HepG2 (cell line): ENCODE measurements around the gene PEMT. TPM values are rescaled to one million over a fixed set of nuclear protein-coding genes. Genes with fewer than 3 reads are reported as not detected.

Source experiments
- ATAC-seq: fragments of 200-7000 bp; cut with Tn5 transposase; 3 replicates; pipeline ENCODE4 v1.9.1; 2020; ENCODE audit warnings: mild to moderate bottlenecking, moderate library complexity
- BruUV-seq: library from RNA; stranded (reverse); fragments of 400-500 nt; replicated peaks from 2 replicates; lab custom pipeline; 2021; lab: Mats Ljungman, UMichigan
- CTCF ChIA-PET: fragments of 300-600 bp; formaldehyde crosslinking; extraction: SDS; loops from one replicate; lab custom pipeline; 2021; ENCODE audit warnings: low total read pairs, inconsistent platforms, low intra/inter-chr PET ratio; lab: Yijun Ruan, JAX
- POLR2A ChIA-PET: fragments of 350-600 bp; sonication (Branson Sonifier 250); formaldehyde crosslinking; loops from one replicate; lab custom pipeline; 2020; ENCODE audit warnings: antibody characterized with exemption, inconsistent platforms; lab: Yijun Ruan, JAX
- DNase-seq: peaks from one replicate; pipeline ENCODE4 v3.0.0-alpha.2; 2015; ENCODE audit warnings: low spot score
- FAIRE-seq: peaks from 3 replicates; lab custom pipeline; 2011; peaks lifted over from hg19 to GRCh38; lab: Jason Lieb, UNC
- H2AFZ ChIP-seq: one replicate; pipeline ENCODE4 v1.6.1; 2011; ENCODE audit warnings: low read length, inconsistent platforms
- H3K27ac ChIP-seq: fragments of 300-600 bp; 3 replicates; pipeline ENCODE4 v1.8.0; 2011; ENCODE audit warnings: mixed run types, mild to moderate bottlenecking, mixed read lengths, low read length, inconsistent platforms; ENCODE audit not compliant: insufficient read depth; ENCODE audit errors: extremely low read length
- H3K27me3 ChIP-seq, 2 experiments: fragments of 200-600 bp in 1 of 2; 2 replicates in 1 of 2; 3 replicates in 1 of 2; pipeline versions ENCODE4 v1.6.0 to v1.8.0; 2011; ENCODE audit warnings: low read length in 2 of 2, mild to moderate bottlenecking in 2 of 2, moderate library complexity in 2 of 2, inconsistent platforms in 1 of 2; ENCODE audit not compliant: insufficient read depth in 2 of 2, control insufficient read depth in 1 of 2
- H3K36me3 ChIP-seq, 2 experiments: fragments of 200-600 bp in 1 of 2; replicated peaks in 1 of 2; 2 replicates in 1 of 2; 3 replicates in 1 of 2; pipeline versions ENCODE4 v1.5.1 to v1.8.0; 2011; ENCODE audit warnings: low read length in 2 of 2, inconsistent platforms in 1 of 2; ENCODE audit not compliant: insufficient read depth in 2 of 2, control insufficient read depth in 1 of 2
- H3K4me1 ChIP-seq: 2 replicates; pipeline ENCODE4 v1.5.1; 2012; ENCODE audit warnings: low read length, inconsistent platforms; ENCODE audit not compliant: insufficient read depth
- H3K4me2 ChIP-seq: 2 replicates; pipeline ENCODE4 v1.6.0; 2011; ENCODE audit warnings: low read depth, low read length, inconsistent platforms
- H3K4me3 ChIP-seq, 3 experiments: fragments of 200-600 bp in 1 of 3; sonication (generic), shearing (Covaris generic) in 1 of 3; replicated peaks in 1 of 3; 2 replicates each; pipeline ENCODE4 v1.5.1; 2011 to 2016; ENCODE audit warnings: low read length in 3 of 3, inconsistent platforms in 2 of 3, low read depth in 2 of 3, mild to moderate bottlenecking in 2 of 3, control low read depth in 1 of 3, mixed read lengths in 1 of 3; ENCODE audit not compliant: insufficient read depth in 1 of 3
- H3K79me2 ChIP-seq: one replicate; pipeline ENCODE4 v1.6.1; 2011; ENCODE audit warnings: low read length, inconsistent platforms; ENCODE audit not compliant: insufficient read depth
- H3K9ac ChIP-seq: 2 replicates; pipeline ENCODE4 v1.6.0; 2011; ENCODE audit warnings: mild to moderate bottlenecking, low read depth, low read length, inconsistent platforms; ENCODE audit not compliant: insufficient read depth
- H3K9me3 ChIP-seq: 2 replicates; pipeline ENCODE4 v1.5.1; 2012; ENCODE audit warnings: mild to moderate bottlenecking, low read length
- H4K20me1 ChIP-seq: 2 replicates; pipeline ENCODE4 v1.6.0; 2011; ENCODE audit warnings: inconsistent platforms, mild to moderate bottlenecking, low read length, moderate library complexity; ENCODE audit not compliant: insufficient read depth
- CEBPG ChIP-seq: IDR thresholded peaks from 2 replicates; pipeline ENCODE4 v1.6.1; 2016
- IRF2 ChIP-seq: IDR thresholded peaks from 2 replicates; pipeline ENCODE4 v1.6.1; 2018; ENCODE audit warnings: missing genetic modification reagents, missing compliant biosample characterization
- KMT2A ChIP-seq: sonication (generic); formaldehyde crosslinking; IDR thresholded peaks from 2 replicates; pipeline ENCODE4 v1.4.0; 2020; ENCODE audit warnings: missing genetic modification reagents
- NAIF1 ChIP-seq: sonication (generic); formaldehyde crosslinking; IDR thresholded peaks from 2 replicates; pipeline ENCODE4 v1.5.0; 2020; ENCODE audit warnings: mild to moderate bottlenecking, missing genetic modification reagents, borderline replicate concordance
- NFE2 ChIP-seq: sonication (generic); formaldehyde crosslinking; IDR thresholded peaks from 2 replicates; pipeline ENCODE4 v1.4.0; 2020; ENCODE audit warnings: missing genetic modification reagents
- NR2F2 ChIP-seq: IDR thresholded peaks from 2 replicates; pipeline ENCODE4 v1.6.1; 2012; ENCODE audit warnings: low read depth, inconsistent platforms, borderline replicate concordance
- PAF1 ChIP-seq: IDR thresholded peaks from 2 replicates; pipeline ENCODE4 v1.6.1; 2016; ENCODE audit warnings: missing genetic modification reagents, missing compliant biosample characterization
- REPIN1 ChIP-seq: sonication (generic); formaldehyde crosslinking; IDR thresholded peaks from 2 replicates; pipeline ENCODE4 v1.8.0; 2022; ENCODE audit warnings: missing genetic modification reagents, low read depth, mild to moderate bottlenecking, borderline replicate concordance
- RORA ChIP-seq: sonication (generic); formaldehyde crosslinking; IDR thresholded peaks from 2 replicates; pipeline ENCODE4 v1.5.0; 2020; ENCODE audit warnings: mild to moderate bottlenecking, missing genetic modification reagents, moderate library complexity
- ZBTB42 ChIP-seq: sonication (generic); formaldehyde crosslinking; IDR thresholded peaks from 2 replicates; pipeline ENCODE4 v1.5.0; 2020; ENCODE audit warnings: mild to moderate bottlenecking, missing genetic modification reagents
- ZC3H13 ChIP-seq: sonication (generic); formaldehyde crosslinking; IDR thresholded peaks from 2 replicates; pipeline ENCODE4 v1.8.1; 2023; ENCODE audit warnings: mild to moderate bottlenecking, missing genetic modification reagents, moderate library complexity
- ZMYM3 ChIP-seq: sonication (generic); formaldehyde crosslinking; IDR thresholded peaks from 2 replicates; pipeline ENCODE4 v1.5.1; 2020; ENCODE audit warnings: mild to moderate bottlenecking, missing genetic modification reagents
- ZNF496 ChIP-seq: sonication (generic); formaldehyde crosslinking; IDR thresholded peaks from 2 replicates; pipeline ENCODE4 v1.8.1; 2023; ENCODE audit warnings: mild to moderate bottlenecking, moderate library complexity, missing genetic modification reagents; ENCODE audit not compliant: insufficient replicate concordance
- ZNF549 ChIP-seq: sonication (generic); formaldehyde crosslinking; IDR thresholded peaks from 2 replicates; pipeline ENCODE4 v1.5.0; 2020; ENCODE audit warnings: missing genetic modification reagents
- ZNF598 ChIP-seq: sonication (generic); formaldehyde crosslinking; IDR thresholded peaks from 2 replicates; pipeline ENCODE4 v1.5.1; 2020; ENCODE audit warnings: mild to moderate bottlenecking, missing genetic modification reagents, borderline replicate concordance
- ZNF629 ChIP-seq: sonication (generic); formaldehyde crosslinking; conservative IDR thresholded peaks from 2 replicates; pipeline ENCODE4 v1.5.0; 2020; ENCODE audit warnings: missing genetic modification reagents
- WGBS: methylation state at CpG from one replicate; pipeline ENCODE4 v1.1.6; 2017; ENCODE audit warnings: low lambda C conversion rate; 5-methylcytosine and 5-hydroxymethylcytosine counted together
- in situ Hi-C: cut with HindIII; loops from 2 replicates; pipeline ENCODE4 v1.10.0; 2017; ENCODE audit warnings: low pct_unique_long_range_greater_than_20kb; ENCODE audit not compliant: extremely low pct_ligation_motif_present
- intact Hi-C: fragments of 100-400 bp; cut with micrococcal nuclease; formaldehyde crosslinking; loops from one replicate; pipeline ENCODE4 v1.10.0; 2022; ENCODE audit not compliant: unreplicated experiment
- polyA plus RNA-seq, 8 experiments: library from polyadenylated mRNA; depleted of rRNA in 3 of 8; stranded (reverse) in 7 of 8; unstranded in 1 of 8; fragments of >200 nt; fragmentation: Illumina TruSeq in 4 of 8; extraction: Trizol in 4 of 8; gene quantifications; 2 replicates each; pipeline versions ENCODE4 v1.2.1 to v1.2.3, GENCODE V29; 2011 to 2016; ENCODE audit warnings: low read depth in 4 of 8, missing spikeins in 1 of 8, mixed read lengths in 1 of 8; ENCODE audit not compliant: insufficient read depth in 1 of 8
- total RNA-seq, 5 experiments: library from RNA; depleted of rRNA; stranded (reverse); fragments of >200 nt; fragmentation: Illumina TruSeq; extraction: Trizol; gene quantifications; 2 replicates each; pipeline ENCODE4 v1.2.3, GENCODE V29; 2016; ENCODE audit warnings: low read depth in 1 of 5
- TF ChIP-seq, protein P1 (sequence below): sonication (generic); formaldehyde crosslinking; IDR thresholded peaks from 2 replicates; pipeline ENCODE4 v1.8.1; 2023; ENCODE audit warnings: mild to moderate bottlenecking, missing genetic modification reagents
- TF ChIP-seq, protein P2 (sequence below): sonication (generic); formaldehyde crosslinking; IDR thresholded peaks from 2 replicates; pipeline ENCODE4 v1.4.0; 2020; ENCODE audit warnings: missing genetic modification reagents

Gene PEMT
- total and polyA plus RNA-seq, 2 of the 13 experiments (the other 11 are each of a cell fraction or from before 2014, with no cell fraction given), result 31.7 to 43.6 TPM

- Histone ChIP-seq H3K27me3 (no peaks in the 10 kb centered on the region), H3K4me1 (no peaks in the 10 kb centered on the region), H3K4me2 (no peak overlapping the region), H3K36me3 (no peaks in the 10 kb centered on the region), H3K79me2 (no peaks in the 10 kb centered on the region), H4K20me1 (no peaks in the 10 kb centered on the region), H3K9ac (no peak overlapping the region), H2AFZ (no peak overlapping the region), H3K9me3 (no peaks in the 10 kb centered on the region), H3K4me3 (no peak overlapping the region), H3K27ac (no peak overlapping the region)
- ChIA-PET CTCF (no interaction called here), POLR2A (no interaction called here)
- in situ Hi-C loops, result no loop called here
- BruUV-seq, result no TSS peak
- no peak for FAIRE-seq
- TF ChIP-seq ZNF598 (CRISPR knock-in tag) (no peak), ZC3H13 (CRISPR knock-in tag) (no peak), PAF1 (CRISPR knock-in tag) (no peak), IRF2 (CRISPR knock-in tag) (no peak), CEBPG (no peak), ZNF496 (CRISPR knock-in tag) (no peak), ZNF629 (peak; percentile 95), KMT2A (CRISPR knock-in tag) (no peak), ZBTB42 (CRISPR knock-in tag) (no peak), ZNF549 (no peak), NR2F2 (no peak), ZMYM3 (CRISPR knock-in tag) (peak; percentile 72)
- DNase-seq, result no peak
- ATAC-seq, result no peak
- intact Hi-C loops, result no loop called here
- WGBS, result 75% methylated on average over 6 of the region's 8 CpGs
Observed at GRCh38 chr17:17559164-17559563, 32.3 kb downstream of the PEMT start.

DNA sequence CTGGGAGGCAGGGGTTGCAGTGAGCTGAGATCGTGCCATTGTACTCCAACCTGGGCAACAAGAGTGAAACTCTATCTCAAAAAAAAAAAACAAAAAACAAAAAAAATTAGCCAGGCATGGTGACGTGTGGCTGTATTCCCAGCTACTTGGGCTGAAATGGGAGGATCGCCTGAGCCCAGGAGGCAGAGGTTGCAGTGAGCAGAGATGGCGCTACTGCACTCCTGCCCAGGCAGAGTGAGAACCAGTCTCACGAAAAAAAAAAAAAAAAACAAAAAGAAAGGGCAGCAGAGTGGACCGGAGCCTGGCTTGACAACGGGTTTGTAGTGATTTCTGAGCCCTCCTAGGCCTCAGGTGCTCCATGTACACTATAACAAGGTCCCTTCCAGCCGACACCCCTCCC is 33.1 kb downstream of the PEMT start:
- H4K20me1 ChIP-seq, result no peaks in the 10 kb centered on the region
- no peaks in the 10 kb centered on the region for H3K27me3 ChIP-seq
- no peaks in the 10 kb centered on the region for H3K9me3 ChIP-seq
- no peak overlapping the region for H3K27ac ChIP-seq
- intact Hi-C loops (no loop called here), in situ Hi-C loops (no loop called here)
- no peak overlapping the region for H3K4me3 ChIP-seq
- DNase-seq (no peak), FAIRE-seq (no peak), ATAC-seq (no peak)
- H3K36me3 ChIP-seq, result no peaks in the 10 kb centered on the region
- CTCF ChIA-PET, result no interaction called here
- POLR2A ChIA-PET, result interaction anchor here (0.7 kb wide), 1 partner anchor 36 kb away, joined by 4 read pairs; no protein-coding TSS in a partner anchor
- BruUV-seq, result no TSS peak
- WGBS, result 94% methylated on average over 8 of the region's 8 CpGs
- no peak overlapping the region for H3K9ac ChIP-seq
- no peaks in the 10 kb centered on the region for H3K4me1 ChIP-seq
- H3K79me2 ChIP-seq, result no peaks in the 10 kb centered on the region
- H3K4me2 ChIP-seq, result no peak overlapping the region
- H2AFZ ChIP-seq, result no peak overlapping the region
- TF ChIP-seq, protein P1, sequence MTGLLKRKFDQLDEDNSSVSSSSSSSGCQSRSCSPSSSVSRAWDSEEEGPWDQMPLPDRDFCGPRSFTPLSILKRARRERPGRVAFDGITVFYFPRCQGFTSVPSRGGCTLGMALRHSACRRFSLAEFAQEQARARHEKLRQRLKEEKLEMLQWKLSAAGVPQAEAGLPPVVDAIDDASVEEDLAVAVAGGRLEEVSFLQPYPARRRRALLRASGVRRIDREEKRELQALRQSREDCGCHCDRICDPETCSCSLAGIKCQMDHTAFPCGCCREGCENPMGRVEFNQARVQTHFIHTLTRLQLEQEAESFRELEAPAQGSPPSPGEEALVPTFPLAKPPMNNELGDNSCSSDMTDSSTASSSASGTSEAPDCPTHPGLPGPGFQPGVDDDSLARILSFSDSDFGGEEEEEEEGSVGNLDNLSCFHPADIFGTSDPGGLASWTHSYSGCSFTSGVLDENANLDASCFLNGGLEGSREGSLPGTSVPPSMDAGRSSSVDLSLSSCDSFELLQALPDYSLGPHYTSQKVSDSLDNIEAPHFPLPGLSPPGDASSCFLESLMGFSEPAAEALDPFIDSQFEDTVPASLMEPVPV (CRISPR knock-in tag), result no peak
- TF ChIP-seq NAIF1 (CRISPR knock-in tag) (no peak), RORA (no peak), NFE2 (CRISPR knock-in tag) (no peak), REPIN1 (no peak)
- TF ChIP-seq, protein P2, sequence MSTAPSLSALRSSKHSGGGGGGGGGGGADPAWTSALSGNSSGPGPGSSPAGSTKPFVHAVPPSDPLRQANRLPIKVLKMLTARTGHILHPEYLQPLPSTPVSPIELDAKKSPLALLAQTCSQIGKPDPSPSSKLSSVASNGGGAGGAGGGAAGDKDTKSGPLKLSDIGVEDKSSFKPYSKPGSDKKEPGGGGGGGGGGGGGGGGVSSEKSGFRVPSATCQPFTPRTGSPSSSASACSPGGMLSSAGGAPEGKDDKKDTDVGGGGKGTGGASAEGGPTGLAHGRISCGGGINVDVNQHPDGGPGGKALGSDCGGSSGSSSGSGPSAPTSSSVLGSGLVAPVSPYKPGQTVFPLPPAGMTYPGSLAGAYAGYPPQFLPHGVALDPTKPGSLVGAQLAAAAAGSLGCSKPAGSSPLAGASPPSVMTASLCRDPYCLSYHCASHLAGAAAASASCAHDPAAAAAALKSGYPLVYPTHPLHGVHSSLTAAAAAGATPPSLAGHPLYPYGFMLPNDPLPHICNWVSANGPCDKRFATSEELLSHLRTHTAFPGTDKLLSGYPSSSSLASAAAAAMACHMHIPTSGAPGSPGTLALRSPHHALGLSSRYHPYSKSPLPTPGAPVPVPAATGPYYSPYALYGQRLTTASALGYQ, result no peak
